Hindlimb muscle (tissue), 1 donor: ENCODE data around the gene TIMP2. TPM values are rescaled to one million over a fixed set of nuclear protein-coding genes. Genes with fewer than 3 reads are reported as not detected.
"Not testable (repeated sequence)": the region's sequence is repeated elsewhere in the genome, so short reads cannot be mapped to it uniquely, and the experiment has no call there.

Experiments used
- DNase-seq: peaks from one replicate; pipeline ENCODE4 v3.0.0-alpha.2; 2013
- polyA plus RNA-seq: library from polyadenylated mRNA; unstranded; fragments of 120-200 nt; gene quantifications from one replicate; pipeline ENCODE4 v1.2.1, GENCODE V29; 2013; ENCODE audit not compliant: insufficient read length

The TIMP2 gene
- polyA plus RNA-seq, 1 donor, result 185 TPM

DNA sequence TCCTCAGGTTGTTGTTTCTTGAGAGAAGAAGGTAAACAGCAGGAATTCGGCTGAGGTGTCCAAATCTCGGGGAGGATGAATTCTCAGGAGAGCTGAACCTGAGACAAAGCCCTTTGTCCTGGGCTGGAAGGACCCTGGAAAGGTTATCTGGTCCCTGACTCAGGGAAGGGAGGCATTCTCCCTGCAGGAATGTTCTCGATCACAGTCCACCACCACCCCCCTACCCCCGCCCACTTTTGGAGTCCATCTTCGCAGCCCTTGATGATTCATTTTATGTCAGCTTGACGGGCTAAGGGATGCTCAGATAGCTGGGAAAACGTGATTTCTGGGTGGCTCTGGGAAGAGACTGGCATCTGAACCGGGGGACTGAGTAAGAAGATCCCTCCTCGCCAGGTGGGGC lies 20.8 kb downstream of the TIMP2 start:
- DNase-seq, result no peak

DNA sequence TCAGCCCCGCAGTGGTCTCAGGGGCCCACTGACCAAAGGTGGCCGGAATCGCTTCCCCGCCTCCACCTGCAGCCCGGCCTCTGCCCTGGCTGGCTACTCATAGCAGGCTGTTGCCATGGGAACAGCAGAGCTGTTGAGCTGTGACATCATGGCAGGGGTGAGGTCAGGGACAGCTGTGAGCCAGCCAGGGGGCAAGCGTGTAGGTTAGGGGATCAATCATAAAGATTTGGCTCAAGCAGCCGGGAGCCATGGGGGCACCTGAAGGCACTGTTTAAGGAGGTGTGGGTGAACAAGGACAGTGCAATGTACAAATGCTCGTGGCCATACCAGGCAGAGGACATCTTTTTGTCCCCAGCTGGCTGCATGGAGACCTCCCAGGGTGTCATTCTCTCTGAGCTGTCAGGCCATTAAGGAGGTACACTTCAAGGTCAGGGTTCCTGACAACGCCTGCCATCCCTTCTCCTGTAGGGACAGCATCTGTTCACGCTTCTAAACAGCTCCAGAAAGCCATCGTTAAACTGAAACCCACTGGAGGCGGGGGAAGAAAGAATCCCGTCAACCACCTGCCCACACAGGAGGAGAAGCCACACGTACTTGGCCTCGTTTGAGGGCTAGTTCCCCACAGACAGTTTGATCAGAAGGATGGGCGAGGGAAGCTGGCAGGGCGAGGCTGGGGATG lies 21.9 kb downstream of the TIMP2 start, which contains the start of gene CEP295NL:
Gene CEP295NL, minus strand, starts transcription at position 101 of the 679 bp plus-strand sequence. CDS start 1,373 bp downstream, outside the sequence.
- DNase-seq, result no peak

DNA sequence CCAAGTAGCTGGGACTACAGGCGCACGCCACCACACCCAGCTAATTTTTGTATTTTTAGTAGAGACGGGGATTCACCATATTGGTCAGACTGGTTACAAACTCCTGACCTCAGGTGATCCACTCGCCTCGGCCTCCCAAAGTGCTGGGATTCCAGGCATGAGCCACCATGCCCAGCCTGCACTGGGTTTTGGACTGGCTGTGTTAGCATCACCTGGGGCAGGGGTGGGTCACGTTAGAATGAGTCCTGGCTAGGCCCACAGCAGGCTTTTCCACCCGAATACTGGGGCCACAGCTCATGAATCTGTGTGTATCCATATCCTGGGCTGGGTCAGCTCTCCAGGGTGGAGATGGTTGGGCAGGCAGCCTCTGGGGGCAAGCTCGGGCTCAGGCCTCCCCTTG lies 23.0 kb downstream of the TIMP2 start:
- DNase-seq, result not testable (repeated sequence)

DNA sequence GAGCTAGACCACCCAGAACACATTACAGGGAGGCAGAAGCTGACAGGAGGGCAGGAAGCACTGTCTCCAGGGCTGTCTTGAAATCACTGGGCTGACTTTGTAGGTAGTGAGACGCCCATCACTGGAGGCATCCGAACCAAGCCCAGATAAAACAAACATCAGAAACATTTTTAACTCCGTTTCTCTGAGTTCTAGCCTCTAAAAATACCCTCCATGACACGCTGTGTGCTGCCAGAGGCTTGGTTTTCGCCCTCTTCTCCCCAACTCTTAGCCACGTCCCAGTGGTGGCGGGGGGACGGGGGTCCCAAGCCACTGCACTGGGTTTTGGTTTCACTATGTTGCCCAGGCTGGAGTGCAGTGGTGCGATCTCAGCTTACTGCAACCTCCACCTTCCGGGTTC lies 23.4 kb downstream of the TIMP2 start:
- DNase-seq, result no peak

DNA sequence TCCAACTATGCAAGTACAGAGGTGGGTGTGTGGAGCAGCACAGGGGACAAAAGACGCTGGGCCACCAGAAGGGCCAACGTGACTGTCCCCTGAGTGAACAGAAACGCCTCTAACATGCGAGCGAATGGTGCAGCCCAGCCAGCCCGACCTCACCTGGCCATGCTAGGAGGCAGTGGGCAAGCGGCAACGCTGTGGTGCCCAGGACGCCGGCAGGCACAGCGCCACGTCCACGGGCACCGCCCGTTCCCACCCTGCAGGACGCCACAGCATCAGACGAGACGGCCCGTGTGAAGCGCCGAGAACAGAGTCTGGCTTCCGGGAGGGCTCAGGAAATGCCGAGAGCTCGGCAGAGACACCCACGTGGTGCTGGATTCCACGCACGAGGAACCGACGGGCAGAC lies 24.4 kb downstream of the TIMP2 start:
- DNase-seq, result no peak

DNA sequence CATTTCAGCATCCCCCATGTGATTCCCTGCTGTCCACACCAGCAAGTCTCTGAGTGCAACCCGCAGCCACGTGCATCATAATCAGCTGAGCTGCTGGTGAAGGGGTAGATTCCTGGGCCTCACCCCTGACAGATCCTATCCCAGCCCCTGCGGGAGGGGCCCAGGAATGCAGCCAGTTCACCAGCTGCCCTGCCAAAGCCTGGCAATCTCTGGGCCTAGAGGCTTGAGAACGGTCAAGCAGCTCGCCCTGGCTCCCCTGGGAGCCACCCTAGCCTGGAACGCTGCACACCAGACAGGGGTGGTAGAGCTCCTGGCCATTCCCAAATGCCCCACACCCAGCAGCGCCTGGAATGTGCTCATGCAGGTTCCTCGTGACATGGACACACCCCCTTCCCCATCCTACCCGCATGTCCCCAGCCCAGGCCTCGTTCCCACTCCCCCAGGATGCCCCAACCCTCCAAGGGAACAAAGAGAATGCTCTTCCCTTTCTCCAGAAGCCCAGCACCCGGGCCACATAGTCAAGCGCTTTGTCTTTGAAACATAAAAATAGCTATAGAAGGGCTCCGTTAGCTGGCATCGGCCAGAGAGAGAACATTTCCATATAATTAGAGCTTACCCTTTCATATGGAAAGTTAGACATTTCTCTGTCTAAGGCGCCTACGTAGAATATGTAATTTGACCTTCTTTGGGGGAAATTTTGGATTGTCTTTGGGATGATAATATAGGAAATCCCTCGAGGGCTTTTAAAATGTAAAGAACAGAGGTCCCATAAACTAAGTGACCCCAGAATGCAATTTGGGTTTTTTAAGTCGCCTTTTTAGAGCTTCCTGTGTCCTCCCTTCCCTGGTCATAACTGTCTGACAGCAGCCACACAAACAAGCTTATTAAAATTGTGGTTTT lies 25.6 kb downstream of the TIMP2 start:
- no peak for DNase-seq

DNA sequence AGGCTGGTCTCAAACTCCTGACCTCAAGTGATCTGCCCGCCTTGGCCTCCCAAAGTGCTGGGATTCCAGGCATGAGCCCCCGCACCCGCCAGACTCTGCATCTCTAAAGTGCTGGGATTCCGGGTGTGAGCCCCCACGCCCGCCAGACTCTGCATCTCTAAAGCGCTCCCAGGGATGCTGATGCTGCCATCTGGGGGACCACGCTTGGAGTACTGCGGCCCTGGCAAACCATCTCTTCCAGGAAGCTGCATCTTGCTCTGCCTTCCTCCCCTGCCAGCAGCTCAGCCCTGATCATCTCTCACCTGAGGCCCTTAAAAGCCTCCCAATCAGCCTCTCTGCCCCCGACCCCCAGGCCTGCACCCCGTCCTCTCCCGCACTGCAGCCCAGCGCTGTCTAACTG lies 26.2 kb downstream of the TIMP2 start:
- no peak for DNase-seq

DNA sequence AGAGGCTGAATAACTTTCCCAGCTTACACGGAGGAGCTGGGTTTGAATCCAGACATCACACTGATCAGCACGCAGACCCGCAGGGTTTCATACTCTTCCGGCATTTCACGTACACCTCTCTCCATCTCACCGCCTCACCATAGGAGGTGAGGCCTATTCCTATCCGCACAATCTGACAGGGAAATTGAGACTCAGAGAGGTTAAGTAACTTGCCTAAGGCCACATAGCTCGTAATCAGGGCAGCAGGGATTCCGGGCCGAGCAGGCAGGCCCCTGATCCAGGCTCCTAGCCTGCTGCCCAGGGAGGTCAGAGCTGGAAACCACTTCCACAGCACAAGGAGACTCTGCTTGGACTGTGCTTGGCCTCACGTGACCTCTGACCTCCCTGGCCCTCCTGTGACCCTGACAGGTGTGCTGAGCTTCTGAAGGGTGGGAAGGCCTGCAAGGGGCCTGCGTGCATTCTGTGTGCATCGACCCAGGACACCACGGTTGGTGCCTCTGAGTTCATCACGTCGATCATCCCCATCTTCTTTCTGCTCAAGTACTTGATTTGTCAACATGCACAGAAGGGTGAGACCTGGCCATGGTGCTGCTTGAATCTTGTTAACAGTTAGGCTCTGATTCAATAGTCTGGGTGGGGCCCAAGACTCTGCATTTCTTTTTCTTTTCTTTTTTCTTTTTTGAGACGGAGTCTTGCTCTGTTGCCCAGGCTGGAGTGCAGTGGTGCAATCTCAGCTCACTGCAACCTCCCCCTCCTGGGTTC lies 26.9 kb downstream of the TIMP2 start:
- DNase-seq, result no peak

DNA sequence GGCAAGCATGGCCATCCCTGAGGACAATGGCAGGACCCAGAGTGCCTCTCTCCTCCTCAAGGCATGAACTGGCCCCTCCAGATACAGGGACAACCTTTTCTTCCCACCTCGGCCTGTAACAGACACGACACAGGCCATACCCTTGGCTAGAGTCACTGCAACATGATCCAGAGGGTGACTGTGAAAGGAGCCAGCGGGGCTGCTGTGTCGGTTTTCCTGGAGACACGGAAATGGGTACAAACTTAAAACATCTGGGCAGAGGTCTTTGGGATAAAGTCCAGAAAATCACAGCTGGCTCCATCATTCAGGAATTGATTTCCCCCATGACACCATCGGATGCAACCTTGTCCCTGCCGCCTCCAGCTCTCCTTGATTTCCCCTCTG lies 27.5 kb downstream of the TIMP2 start:
- DNase-seq, result no peak

DNA sequence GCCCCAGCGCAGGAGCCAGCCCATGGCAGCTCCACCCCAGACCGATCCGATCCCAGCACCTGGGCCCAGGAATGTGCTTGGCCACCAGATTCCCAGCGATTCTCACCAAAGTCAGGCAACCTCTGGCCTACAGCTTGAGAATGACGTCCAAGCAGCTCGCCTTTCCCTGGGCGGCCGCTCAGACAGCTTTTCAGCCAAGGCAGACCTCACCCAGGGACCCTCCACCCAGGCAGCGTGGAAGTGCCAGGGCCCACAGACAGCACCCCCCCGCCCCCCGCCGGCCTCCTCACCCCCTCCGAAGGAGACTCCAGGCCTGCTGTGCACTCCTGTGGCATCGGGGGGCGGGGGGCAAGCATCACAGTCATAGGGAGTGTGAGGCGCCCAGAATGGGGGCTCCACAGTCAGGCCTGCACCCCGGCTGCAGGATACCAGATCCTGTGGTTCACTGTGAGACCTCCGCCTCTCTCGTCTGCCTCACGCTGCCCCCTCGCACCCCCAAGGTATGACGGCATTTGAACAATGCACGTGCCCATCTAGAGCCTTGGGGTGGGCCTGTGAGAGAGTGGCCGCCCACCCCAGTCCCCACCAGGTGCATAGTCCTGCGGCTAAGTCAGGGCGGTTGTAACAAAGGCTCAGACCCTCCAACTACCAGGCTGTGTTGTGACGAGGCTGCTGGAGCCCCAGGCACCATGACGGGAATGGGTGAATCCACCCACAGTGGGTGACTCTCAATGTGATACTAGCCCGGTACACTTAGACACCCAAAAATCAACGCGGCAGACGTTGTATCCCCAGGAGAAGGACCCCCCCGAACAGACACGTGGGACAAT lies 28.1 kb downstream of the TIMP2 start:
- DNase-seq, result no peak

DNA sequence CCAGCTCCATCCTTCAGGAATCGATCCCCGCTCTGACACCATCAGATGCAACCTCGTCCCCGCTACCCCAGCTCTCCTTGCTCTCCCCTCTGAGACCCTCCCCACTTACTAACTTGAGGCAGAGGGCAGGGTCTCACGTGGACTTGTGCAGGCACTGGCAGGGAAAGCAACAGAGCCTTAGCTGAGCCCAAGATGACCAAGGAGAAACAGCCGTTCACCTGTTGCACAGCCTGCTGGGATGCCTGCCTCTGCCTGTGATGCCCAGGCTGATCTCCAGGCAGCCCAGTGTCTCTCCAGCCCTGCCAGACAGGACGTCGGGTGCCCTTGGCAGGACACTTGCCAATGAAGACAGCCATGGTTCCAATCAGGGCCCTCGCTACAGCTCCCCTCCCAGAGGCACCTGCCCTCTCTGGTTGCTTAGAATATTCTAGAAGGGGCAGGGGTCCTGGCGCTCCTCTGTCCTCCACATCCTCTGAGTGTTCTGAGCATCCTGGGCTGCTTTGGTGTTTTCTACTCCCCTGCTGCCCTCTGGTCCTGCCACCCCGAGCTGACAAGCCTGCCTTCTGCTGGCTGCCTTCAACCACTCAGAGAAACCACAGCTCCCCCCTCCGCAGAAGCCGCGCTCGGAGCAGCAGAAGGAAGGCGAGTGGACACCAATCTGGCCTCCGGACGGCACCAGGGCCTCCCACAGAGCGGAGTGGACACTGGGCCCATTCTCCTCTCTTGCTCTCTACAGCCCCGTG lies 28.9 kb downstream of the TIMP2 start:
- DNase-seq, result no peak

DNA sequence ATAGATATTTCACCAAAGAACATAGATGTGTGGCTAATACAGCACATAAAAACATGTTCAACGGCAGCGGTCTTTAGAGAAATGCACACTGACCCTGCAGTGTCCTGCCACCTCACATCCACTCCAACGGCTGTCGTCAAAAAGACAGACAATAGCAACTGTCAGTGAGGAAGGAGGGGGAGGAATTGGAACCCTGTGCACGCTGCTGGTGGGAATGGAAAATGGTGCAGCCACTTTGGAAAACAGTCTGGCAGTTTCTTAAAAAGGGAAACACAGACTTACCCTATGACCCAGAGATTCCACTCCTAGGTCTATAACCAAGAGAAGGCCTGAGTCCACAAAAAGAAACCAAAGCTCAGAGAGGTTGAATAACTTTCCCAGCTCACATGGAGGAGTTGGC lies 29.9 kb downstream of the TIMP2 start:
- no peak for DNase-seq

DNA sequence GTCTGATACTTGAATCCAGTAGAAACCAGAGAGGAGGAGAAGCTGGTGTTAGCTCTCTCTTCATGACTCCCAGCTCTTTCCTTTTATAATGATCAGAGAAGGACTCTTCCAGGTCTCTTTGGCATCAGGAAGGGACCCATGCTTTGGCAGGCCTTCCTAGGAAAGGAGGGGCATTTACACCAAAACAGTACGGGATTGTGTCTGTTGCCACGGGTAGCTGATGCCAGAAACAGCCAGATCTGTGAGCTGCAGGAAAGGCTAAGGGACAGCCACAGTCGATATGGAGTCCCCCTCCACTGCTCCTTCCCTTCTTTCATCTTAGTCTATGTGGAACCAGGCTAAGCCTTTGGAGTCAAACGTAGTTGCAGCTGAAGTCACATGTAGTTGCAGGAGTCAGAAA lies 31.5 kb downstream of the TIMP2 start:
- no peak for DNase-seq

DNA sequence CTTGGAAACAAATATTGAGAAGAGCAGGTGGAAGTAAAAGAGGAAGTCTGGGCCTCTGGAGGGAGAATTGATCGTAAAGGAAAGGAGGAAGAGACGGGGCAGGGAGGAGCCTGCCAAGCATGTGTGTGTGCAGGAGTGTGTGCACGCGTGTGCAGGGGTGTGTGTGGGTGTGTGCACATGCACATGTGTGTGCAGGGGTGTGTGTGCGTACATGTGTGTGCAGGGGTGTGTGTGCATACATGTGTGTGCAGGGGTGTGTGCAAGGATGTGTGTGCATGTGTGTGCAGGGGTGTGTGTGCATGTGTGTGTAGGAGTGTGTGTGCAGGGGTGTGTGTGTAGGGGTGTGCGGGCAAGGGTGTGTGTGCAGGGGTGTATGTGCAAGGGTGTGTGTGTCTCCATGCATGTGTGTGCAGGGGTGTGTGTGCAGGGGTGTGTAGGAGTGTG lies 32.2 kb downstream of the TIMP2 start:
- no peak for DNase-seq

DNA sequence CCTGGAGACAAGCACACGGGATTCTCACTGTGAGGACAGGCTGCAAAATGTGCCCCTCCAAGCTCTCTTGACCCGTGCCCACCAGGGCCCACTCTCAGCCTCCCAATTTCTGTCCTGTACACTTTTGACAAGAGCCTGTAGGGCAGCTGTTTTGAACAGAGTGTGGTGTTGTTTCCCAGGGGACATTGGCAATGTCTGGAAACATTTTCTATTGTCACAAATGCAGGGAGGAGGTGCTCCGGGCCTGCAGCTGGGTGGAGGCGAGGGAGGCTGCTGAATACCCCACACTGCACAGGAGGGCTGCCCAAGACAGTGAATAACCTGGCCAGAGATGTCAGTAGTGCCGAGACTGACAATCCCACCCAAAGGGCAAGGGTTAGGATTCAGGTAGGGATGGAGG lies 32.7 kb downstream of the TIMP2 start:
- DNase-seq, result no peak

DNA sequence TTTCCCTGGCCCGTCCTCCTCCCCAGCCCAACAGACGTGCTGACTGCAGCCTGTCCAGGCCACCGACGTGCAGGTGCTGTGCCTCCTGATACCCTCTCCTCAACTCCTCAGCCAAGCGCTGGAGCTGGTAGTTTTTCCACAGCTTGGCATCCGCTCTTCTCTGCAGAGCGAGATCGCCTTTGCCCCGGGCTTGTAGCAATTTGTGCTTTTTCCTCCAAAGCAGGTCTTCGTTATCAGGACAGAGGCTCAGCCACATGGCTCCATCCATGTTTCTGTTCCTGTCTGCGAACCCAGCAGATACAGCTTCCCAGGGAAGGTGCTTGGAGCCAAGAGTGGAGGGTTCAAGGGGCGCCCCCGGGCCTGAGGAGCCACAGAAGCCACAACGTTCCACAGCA lies 33.1 kb downstream of the TIMP2 start:
- no peak for DNase-seq

DNA sequence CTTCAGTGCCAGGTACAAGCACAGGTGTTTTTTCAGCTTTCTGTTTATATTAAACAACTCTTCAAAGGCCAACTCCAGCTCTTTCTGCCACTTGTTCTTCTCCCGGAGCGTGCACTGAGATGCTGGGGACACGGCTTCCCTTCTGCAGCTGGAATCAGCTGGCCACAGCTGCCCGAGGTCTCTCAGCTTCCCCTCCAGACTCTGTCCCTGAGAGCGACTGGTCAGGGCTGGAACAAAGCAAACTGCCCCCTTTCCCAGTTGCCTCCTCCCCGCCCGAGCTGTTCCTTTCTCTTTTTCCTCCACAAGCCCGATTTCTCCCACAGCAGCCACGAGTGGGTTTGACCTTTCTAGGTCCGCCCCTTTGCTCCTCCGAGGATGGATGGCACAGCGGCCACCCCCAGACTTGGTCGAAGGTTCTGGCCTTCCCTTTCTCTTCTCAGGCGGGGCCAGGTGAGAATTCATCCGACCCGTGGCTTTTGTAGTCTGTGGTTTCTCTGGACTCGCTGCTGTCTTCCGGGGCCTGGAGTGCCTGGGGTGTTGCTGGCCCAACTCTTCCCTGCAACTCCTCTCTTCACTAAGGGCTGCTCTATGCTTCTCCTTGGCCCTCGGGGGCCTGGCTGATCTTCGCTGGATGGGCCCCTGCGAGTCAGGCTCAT lies 33.7 kb downstream of the TIMP2 start:
- no peak for DNase-seq

DNA sequence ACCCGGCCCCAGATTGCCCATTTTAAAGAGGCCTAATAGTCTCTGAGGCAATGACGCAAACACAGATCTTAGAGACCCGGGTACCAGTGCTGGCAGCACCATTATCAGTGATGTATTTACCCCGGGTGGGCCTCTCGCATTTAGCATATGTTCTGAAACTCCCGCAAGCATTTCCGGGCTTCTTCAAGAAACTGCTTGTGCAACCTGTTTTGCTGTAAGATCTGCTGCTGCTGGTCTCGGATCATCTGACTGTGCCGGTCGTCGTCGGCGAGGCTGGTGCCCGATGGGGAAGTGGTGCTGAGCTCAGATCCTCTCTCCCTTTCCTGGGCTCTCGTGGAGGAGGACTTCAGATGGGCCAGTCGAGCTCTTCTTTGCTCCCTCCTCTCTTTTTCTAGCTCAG lies 34.7 kb downstream of the TIMP2 start:
- DNase-seq, result no peak

DNA sequence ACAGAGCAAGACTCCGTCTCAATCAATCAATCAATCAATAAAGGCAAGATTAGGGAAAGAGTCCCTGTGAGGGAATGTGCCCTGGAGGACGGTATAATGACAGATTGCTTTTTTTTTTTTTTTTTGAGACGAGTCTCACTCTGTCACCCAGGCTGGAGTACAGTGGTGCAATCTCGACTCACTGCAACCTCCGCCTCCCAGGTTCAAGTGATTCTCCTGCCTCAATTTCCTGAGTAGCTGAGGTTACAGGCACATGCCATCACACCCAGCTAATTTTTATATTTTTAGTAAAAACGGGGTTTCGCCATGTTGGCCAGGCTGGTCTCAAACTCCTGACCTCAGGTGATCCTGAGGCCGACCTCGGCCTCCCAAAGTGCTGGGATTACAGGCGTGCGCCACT lies 35.1 kb downstream of the TIMP2 start:
- DNase-seq, result not testable (repeated sequence)

DNA sequence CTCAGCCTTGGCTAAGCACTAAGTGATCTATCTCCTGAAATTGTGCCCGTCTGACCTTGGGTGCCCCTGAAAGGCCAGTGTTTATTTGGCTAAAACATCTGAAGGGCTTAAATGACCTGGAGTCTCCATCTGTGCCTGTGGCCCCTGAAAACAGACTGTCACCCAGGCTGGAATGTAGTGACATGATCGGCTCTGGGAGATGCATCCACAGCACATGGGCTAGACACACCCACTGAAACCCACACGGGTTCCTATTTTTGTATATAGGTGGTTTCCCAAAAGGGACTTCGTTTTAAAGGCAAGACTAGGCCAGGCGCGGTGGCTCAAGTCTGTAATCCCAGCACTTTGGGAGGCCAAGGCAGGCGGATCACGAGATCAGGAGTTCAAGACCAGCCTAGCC lies 35.7 kb downstream of the TIMP2 start:
- no peak for DNase-seq

DNA sequence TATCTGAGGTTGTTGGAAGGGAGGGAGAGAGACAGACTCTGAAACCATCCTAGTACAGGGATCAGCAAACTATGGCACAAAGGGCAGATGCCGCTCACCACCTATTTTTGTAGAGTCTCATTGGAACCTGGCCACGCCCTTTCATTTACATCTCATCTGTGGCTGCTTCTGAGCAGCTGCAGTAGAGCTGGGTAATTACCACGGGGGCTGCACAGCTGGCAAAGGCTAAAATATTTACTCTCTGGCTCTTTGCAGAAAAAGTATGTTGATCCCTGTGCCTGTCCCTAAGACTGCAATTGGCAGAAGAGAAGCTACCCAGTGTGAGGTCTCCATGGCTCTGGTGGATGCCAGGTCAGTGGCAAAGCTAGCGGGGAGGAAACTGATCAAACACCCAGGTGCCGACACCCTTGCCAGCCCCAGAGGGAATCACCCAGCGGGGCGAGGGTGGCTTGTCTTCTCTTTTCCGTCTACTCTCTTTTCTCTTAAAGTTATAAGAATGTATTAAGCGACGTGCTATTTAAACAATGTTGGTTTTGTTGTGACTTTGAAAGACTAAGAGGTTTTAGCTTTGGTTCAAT lies 36.2 kb downstream of the TIMP2 start:
- no peak for DNase-seq
